GM10266 (cell line): ENCODE results near the gene NCLN.

Source experiments
- DNase-seq: peaks from one replicate; pipeline ENCODE4 v3.0.0; 2012; ENCODE audit errors: extremely low spot score
- CTCF ChIP-seq: IDR thresholded peaks from 2 replicates; pipeline ENCODE4 v1.5.1; 2012; ENCODE audit warnings: mild to moderate bottlenecking, low read depth; ENCODE audit not compliant: control insufficient read depth, insufficient read depth; ENCODE audit errors: missing control alignments

Gene NCLN

GRCh38 chr19:3159565-3159964, 26.2 kb upstream of the NCLN start:
- no peak for TF ChIP-seq CTCF

GRCh38 chr19:3160219-3160618, 25.5 kb upstream of the NCLN start:
- DNase-seq = no peak
- no peak for TF ChIP-seq CTCF

More at GRCh38 chr19:3159565-3159964, 26.2 kb upstream of the NCLN start:
- DNase-seq = no peak

GRCh38 chr19:3161453-3161852, 24.3 kb upstream of the NCLN start:
- no peak for TF ChIP-seq CTCF
- DNase-seq = no peak

- no peak for DNase-seq
- TF ChIP-seq CTCF = no peak
Measured at GRCh38 chr19:3162418-3163229, 23.1 kb upstream of the NCLN start.

GRCh38 chr19:3163230-3163886, 22.4 kb upstream of the NCLN start:
- peak; percentile 93 for TF ChIP-seq CTCF
- DNase-seq = peak; percentile 87

GRCh38 chr19:3163943-3164342, 21.8 kb upstream of the NCLN start:
- DNase-seq = no peak
- TF ChIP-seq CTCF = no peak
